Measurements from ENCODE around the gene FBXO10. TPM values are rescaled to one million over a fixed set of nuclear protein-coding genes. Genes with fewer than 3 reads are reported as not detected.

Gene FBXO10
- total and polyA plus RNA-seq, 3 donors from 2014 or later = 28.3 to 31.7 (median 28.7) TPM

GRCh38 chr9:37551468-37551867, 24.7 kb downstream of the FBXO10 start:
- WGBS, 2 donors = 51 to 74% methylated on average over 2 to 3 of the region's 3 CpGs
- intact Hi-C loops (cut with DNase I; ENCODE audit: low total_unique reads) = no loop called here
- Histone ChIP-seq H3K4me3 (no peak overlapping the region), H3K36me3 (ENCODE audit: low read depth, missing control alignments) (no peaks in the 10 kb centered on the region), H3K9me3 (no peaks in the 10 kb centered on the region), H3K4me1 (no peaks in the 10 kb centered on the region), H3K27me3 (no peaks in the 10 kb centered on the region), H3K27ac (no peak overlapping the region)
- TF ChIP-seq, protein P1, sequence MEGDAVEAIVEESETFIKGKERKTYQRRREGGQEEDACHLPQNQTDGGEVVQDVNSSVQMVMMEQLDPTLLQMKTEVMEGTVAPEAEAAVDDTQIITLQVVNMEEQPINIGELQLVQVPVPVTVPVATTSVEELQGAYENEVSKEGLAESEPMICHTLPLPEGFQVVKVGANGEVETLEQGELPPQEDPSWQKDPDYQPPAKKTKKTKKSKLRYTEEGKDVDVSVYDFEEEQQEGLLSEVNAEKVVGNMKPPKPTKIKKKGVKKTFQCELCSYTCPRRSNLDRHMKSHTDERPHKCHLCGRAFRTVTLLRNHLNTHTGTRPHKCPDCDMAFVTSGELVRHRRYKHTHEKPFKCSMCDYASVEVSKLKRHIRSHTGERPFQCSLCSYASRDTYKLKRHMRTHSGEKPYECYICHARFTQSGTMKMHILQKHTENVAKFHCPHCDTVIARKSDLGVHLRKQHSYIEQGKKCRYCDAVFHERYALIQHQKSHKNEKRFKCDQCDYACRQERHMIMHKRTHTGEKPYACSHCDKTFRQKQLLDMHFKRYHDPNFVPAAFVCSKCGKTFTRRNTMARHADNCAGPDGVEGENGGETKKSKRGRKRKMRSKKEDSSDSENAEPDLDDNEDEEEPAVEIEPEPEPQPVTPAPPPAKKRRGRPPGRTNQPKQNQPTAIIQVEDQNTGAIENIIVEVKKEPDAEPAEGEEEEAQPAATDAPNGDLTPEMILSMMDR (IDR thresholded peaks at IDR 0.05) = no peak
- no peak for TF ChIP-seq POLR2A (IDR thresholded peaks at IDR 0.05)
- DNase-seq = no peak

DNA sequence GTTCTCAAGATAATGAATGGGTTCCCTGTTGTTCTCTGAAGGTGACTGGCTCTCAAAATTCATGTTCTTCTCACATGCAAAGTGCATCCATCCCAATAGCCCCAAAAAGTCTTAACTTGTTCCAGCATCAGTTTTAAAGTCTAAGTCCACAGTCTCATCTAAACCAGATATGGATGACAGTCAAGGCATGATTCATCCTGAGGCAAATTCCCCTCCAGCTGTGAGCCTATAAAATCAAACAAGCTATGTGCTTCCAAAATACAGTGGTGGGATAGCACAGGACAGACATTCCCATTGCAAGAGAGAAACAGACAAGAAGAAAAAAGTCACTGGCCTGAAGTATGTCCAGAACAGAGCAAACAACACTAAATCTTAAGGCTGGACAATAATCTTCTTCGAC, 25.4 kb downstream of the FBXO10 start:
- TF ChIP-seq, protein P1 (IDR thresholded peaks at IDR 0.05) = no peak
- no peak for TF ChIP-seq POLR2A (IDR thresholded peaks at IDR 0.05)
- H3K27me3 ChIP-seq = no peaks in the 10 kb centered on the region
- 76 to 86% methylated on average over 1 of the region's 1 CpG for WGBS, 2 donors
- H3K9me3 ChIP-seq = no peaks in the 10 kb centered on the region
- no peaks in the 10 kb centered on the region for H3K4me1 ChIP-seq
- intact Hi-C loops (cut with DNase I; ENCODE audit: low total_unique reads) = no loop called here
- no peak overlapping the region for H3K4me3 ChIP-seq
- no peaks in the 10 kb centered on the region for H3K36me3 ChIP-seq (ENCODE audit: low read depth, missing control alignments)
- H3K27ac ChIP-seq = no peak overlapping the region
- no peak for DNase-seq

DNA sequence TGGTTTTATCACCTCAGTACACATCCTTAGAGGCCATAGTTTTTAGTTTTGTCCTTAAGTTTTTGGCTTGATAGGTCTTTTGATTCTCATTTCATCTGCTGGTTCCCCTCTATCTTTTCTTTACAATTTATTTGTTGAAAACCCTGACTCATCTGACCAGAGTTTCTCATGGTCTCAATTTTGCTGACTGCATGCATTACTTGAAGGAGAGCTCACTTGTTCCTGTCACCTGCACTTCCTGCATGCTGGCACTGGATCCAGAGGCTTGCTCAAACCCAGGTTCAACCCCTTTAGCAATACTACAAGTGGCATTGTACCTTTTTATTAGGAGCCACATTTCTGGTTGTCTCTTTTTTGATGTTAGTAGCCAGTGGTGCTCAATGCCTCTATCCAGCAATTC, 26.7 kb downstream of the FBXO10 start:
- TF ChIP-seq, protein P1 (IDR thresholded peaks at IDR 0.05) = no peak
- no peak for TF ChIP-seq POLR2A (IDR thresholded peaks at IDR 0.05)
- Histone ChIP-seq H3K27me3 (no peaks in the 10 kb centered on the region), H3K9me3 (no peaks in the 10 kb centered on the region), H3K4me3 (no peak overlapping the region), H3K27ac (no peak overlapping the region), H3K4me1 (no peaks in the 10 kb centered on the region), H3K36me3 (ENCODE audit: low read depth, missing control alignments) (no peaks in the 10 kb centered on the region)
- intact Hi-C loops (cut with DNase I; ENCODE audit: low total_unique reads) = no loop called here
- no peak for DNase-seq

- Histone ChIP-seq H3K4me1 (no peaks in the 10 kb centered on the region), H3K36me3 (ENCODE audit: low read depth, missing control alignments) (no peaks in the 10 kb centered on the region), H3K27ac (no peak overlapping the region), H3K9me3 (no peaks in the 10 kb centered on the region), H3K4me3 (no peak overlapping the region), H3K27me3 (no peaks in the 10 kb centered on the region)
- WGBS, 2 donors = 94% methylated on average over 5 of the region's 5 CpGs
- TF ChIP-seq POLR2A (IDR thresholded peaks at IDR 0.05) = no peak
- TF ChIP-seq, protein P1 (IDR thresholded peaks at IDR 0.05) = no peak
- no peak for DNase-seq
- intact Hi-C loops (cut with DNase I; ENCODE audit: low total_unique reads) = no loop called here
Observed at GRCh38 chr9:37547328-37547878, 28.8 kb downstream of the FBXO10 start.

DNA sequence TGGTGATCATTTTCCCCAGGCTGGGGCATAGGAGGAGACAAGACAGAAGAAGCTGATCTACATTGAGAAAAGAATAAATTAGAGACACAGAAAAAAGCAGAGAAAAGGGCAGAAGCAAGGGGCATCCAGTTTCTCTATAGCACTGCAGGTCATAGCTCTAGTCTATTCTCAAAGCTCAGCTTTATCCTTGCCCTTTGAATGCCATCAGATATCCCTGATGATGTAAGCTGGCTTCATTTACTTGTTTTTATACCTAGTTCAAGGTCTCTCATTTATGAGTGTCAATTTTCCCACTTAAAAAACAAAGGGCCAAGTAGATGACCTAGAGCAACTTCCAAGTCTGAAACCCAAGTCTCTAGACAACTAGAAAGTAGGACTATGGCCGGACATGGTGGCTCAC, 32.7 kb downstream of the FBXO10 start:
- intact Hi-C loops (cut with DNase I; ENCODE audit: low total_unique reads) = no loop called here
- Histone ChIP-seq H3K4me3 (no peak overlapping the region), H3K9me3 (no peaks in the 10 kb centered on the region), H3K27me3 (no peaks in the 10 kb centered on the region), H3K27ac (no peak overlapping the region), H3K36me3 (ENCODE audit: low read depth, missing control alignments) (no peaks in the 10 kb centered on the region), H3K4me1 (no peaks in the 10 kb centered on the region)
- WGBS, 2 donors = 83 to 92% methylated on average over 1 of the region's 1 CpG
- no peak for TF ChIP-seq POLR2A (IDR thresholded peaks at IDR 0.05)
- TF ChIP-seq, protein P1 (IDR thresholded peaks at IDR 0.05) = no peak
- no peak for DNase-seq

Data from testis (tissue), 3 donors.